ENCODE data around the gene PPP2R2B.

The PPP2R2B gene

DNA sequence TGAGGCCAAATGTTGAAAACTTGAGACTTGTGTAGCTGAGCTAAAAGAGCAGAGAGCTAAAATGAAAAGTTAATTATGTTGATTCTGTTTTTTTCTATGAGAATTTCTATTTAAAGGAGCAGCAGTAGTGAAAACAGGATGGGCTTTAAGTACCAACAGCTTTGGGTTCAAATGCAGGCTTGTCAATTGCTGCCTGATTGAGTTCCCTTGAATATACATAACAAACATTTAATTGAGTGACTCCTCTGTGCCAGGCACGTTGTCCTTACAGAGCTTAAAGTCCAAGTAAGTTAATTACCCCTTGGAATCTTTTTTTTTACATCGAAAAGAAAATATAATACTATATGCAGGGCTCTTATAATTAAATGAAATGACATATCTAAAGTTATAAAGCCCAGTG lies 38.5 kb downstream of the PPP2R2B start:
- Histone ChIP-seq H4K20me1 (ENCODE audit: insufficient read depth, low read length) (no peaks in the 10 kb centered on the region), H3F3A (ENCODE audit: insufficient read depth, low read length) (no peaks in the 10 kb centered on the region), H2AFZ (ENCODE audit: low read length) (no peak overlapping the region), H3K9ac (ENCODE audit: low read length) (no peak overlapping the region), H3K4me1 (ENCODE audit: low read length) (no peaks in the 10 kb centered on the region), H3K9me2 (replicated peaks; ENCODE audit: insufficient read depth, low read length) (no peaks in the 10 kb centered on the region), H3K4me3 (ENCODE audit: low read length) (no peak overlapping the region), H3K79me2 (ENCODE audit: low read length) (no peaks in the 10 kb centered on the region), H3K36me3 (replicated peaks; ENCODE audit: insufficient read depth, low read length) (no peaks in the 10 kb centered on the region), H3K4me2 (ENCODE audit: low read depth, low read length) (no peak overlapping the region), H3K27ac (ENCODE audit: low read length) (no peak overlapping the region), H3K27me3 (replicated peaks; ENCODE audit: insufficient read depth, low read length) (no peaks in the 10 kb centered on the region), H3K9me3 (replicated peaks; ENCODE audit: insufficient read depth, low read length) (no peaks in the 10 kb centered on the region; the same call in 1 of the 2 replicates)
- TF ChIP-seq CTCF (IDR thresholded peaks at IDR 0.05; ENCODE audit: low read length), result no peak
- no peak for TF ChIP-seq EZH2phosphoT487 (IDR thresholded peaks at IDR 0.05; ENCODE audit: low read length)
- no peak for TF ChIP-seq EZH2 (optimal IDR thresholded peaks at IDR 0.05; ENCODE audit: low read depth, low read length)
- DNase-seq, result no peak

- Histone ChIP-seq H3F3A (ENCODE audit: insufficient read depth, low read length) (no peaks in the 10 kb centered on the region), H3K27me3 (replicated peaks; ENCODE audit: insufficient read depth, low read length) (no peaks in the 10 kb centered on the region), H3K9me3 (replicated peaks; ENCODE audit: insufficient read depth, low read length) (no peaks in the 10 kb centered on the region; the same call in 1 of the 2 replicates), H3K4me1 (ENCODE audit: low read length) (no peaks in the 10 kb centered on the region), H3K27ac (ENCODE audit: low read length) (no peak overlapping the region), H3K79me2 (ENCODE audit: low read length) (no peaks in the 10 kb centered on the region), H4K20me1 (ENCODE audit: insufficient read depth, low read length) (no peaks in the 10 kb centered on the region), H3K36me3 (replicated peaks; ENCODE audit: insufficient read depth, low read length) (no peaks in the 10 kb centered on the region), H3K9ac (ENCODE audit: low read length) (no peak overlapping the region), H3K4me2 (ENCODE audit: low read depth, low read length) (no peak overlapping the region), H3K9me2 (replicated peaks; ENCODE audit: insufficient read depth, low read length) (no peaks in the 10 kb centered on the region), H2AFZ (ENCODE audit: low read length) (no peak overlapping the region), H3K4me3 (ENCODE audit: low read length) (no peak overlapping the region)
- DNase-seq, result no peak
- TF ChIP-seq CTCF (IDR thresholded peaks at IDR 0.05; ENCODE audit: low read length) (no peak), EZH2phosphoT487 (IDR thresholded peaks at IDR 0.05; ENCODE audit: low read length) (no peak), EZH2 (optimal IDR thresholded peaks at IDR 0.05; ENCODE audit: low read depth, low read length) (no peak)
Measured at GRCh38 chr5:146836226-146836842, 42.2 kb downstream of the PPP2R2B start.

DNA sequence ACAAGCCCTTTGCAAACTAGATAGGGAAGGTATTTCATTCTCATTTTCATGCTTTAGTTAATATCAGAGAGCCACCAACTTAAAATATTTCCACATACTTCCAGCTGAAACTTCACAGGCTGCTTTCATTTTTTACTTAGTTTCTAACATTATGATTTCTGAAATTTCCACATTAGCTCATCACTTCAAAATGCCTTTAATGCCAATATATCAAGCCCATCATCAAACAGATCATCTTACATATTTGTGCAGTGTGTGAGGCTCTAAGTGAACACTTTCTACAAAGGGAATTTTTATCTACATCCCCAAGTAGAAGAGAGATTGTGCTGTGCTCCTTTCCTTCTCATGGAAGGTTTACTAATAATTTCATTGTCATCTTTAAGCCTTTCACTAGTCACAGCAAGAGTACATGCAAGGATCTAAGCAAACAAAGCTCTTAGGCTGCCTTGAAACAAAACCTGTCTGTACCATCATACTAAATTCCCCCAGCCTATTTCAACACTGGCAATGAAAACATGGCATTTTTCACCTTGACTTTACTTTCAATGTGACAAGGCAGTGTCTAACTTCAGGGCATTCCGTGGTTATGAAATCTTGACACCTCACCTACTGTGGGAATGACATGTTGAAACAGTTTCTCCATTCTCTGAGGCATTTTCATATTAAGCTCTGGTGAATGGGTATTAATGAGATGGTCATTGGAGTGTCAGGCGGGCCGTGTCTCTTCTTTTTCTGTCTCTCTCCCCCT lies 45.4 kb downstream of the PPP2R2B start:
- Histone ChIP-seq H2AFZ (ENCODE audit: low read length) (no peak overlapping the region), H3K27ac (ENCODE audit: low read length) (no peak overlapping the region), H3K4me2 (ENCODE audit: low read depth, low read length) (no peak overlapping the region), H3K79me2 (ENCODE audit: low read length) (no peaks in the 10 kb centered on the region), H3K9ac (ENCODE audit: low read length) (no peak overlapping the region), H3K9me2 (replicated peaks; ENCODE audit: insufficient read depth, low read length) (no peaks in the 10 kb centered on the region), H3K9me3 (replicated peaks; ENCODE audit: insufficient read depth, low read length) (no peaks in the 10 kb centered on the region), H3K36me3 (replicated peaks; ENCODE audit: insufficient read depth, low read length) (no peaks in the 10 kb centered on the region), H3F3A (ENCODE audit: insufficient read depth, low read length) (no peaks in the 10 kb centered on the region), H3K4me3 (ENCODE audit: low read length) (no peak overlapping the region), H3K27me3 (replicated peaks; ENCODE audit: insufficient read depth, low read length) (no peaks in the 10 kb centered on the region), H3K4me1 (ENCODE audit: low read length) (no peaks in the 10 kb centered on the region), H4K20me1 (ENCODE audit: insufficient read depth, low read length) (no peaks in the 10 kb centered on the region)
- DNase-seq, result no peak
- TF ChIP-seq CTCF (IDR thresholded peaks at IDR 0.05; ENCODE audit: low read length) (no peak), EZH2 (optimal IDR thresholded peaks at IDR 0.05; ENCODE audit: low read depth, low read length) (no peak), EZH2phosphoT487 (IDR thresholded peaks at IDR 0.05; ENCODE audit: low read length) (no peak)
